ENCODE measurements around the gene NCBP1.

DNA sequence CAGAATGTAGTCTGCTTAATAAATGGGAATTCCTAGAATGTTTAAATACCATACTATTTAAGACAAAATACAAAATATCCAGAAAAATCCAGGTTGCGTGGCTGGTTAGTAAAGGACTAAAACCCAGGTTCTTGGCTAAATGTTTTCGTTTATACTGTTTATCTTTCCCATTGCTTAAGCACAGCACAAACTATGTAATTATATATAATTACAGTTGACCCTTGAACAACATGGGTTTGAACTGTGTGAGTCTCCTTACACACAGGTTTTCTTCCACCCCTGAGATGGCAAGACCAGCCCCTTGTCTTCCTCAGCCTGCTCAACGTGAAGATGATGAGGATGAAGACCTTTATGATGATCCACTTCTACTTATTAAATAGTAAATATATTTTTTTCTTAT lies 38.8 kb downstream of the NCBP1 start:
- TF ChIP-seq CTCF (conservative IDR thresholded peaks at IDR 0.05) = no peak
- TF ChIP-seq ZFX (IDR thresholded peaks at IDR 0.05) = no peak
